GDM1 (cell line): ENCODE data around the gene PKN1.
A peak's percentile ranks its signal among the peaks of the same experiment; 100 is the strongest.
"Not testable (repeated sequence)": the region's sequence is repeated elsewhere in the genome, so short reads cannot be mapped to it uniquely, and the experiment has no call there.

ENCODE experiments used
- DNase-seq: peaks from one replicate; lab custom pipeline; 2025; lab: John Stamatoyannopoulos, UW

The PKN1 gene

GRCh38 chr19:14487370-14488125, 54.4 kb downstream of the PKN1 start:
- no peak for DNase-seq

GRCh38 chr19:14492756-14493337, 59.7 kb downstream of the PKN1 start:
- no peak for DNase-seq

GRCh38 chr19:14494411-14494810, 61.3 kb downstream of the PKN1 start:
- DNase-seq: no peak

GRCh38 chr19:14494910-14495671, 62.0 kb downstream of the PKN1 start:
- no peak for DNase-seq

- DNase-seq: no peak
These were observed 62.5 kb downstream of the PKN1 start for GRCh38 chr19:14495672-14496028.

GRCh38 chr19:14496029-14496833, 63.1 kb downstream of the PKN1 start, which contains the start of gene GIPC1:
Gene GIPC1 (minus strand): TSS chr19:14496127. CDS start chr19:14482976, 13,151 bp downstream.
- DNase-seq: peak; percentile 92

- DNase-seq: no peak
These were observed 63.7 kb downstream of the PKN1 start for GRCh38 chr19:14496834-14497227.

- DNase-seq: no peak
These were observed 64.3 kb downstream of the PKN1 start for GRCh38 chr19:14497228-14497921.

GRCh38 chr19:14502334-14503092, 69.4 kb downstream of the PKN1 start:
- no peak for DNase-seq

- DNase-seq: no peak
These were observed 70.2 kb downstream of the PKN1 start for GRCh38 chr19:14503285-14503684.

GRCh38 chr19:14504575-14504974, 71.5 kb downstream of the PKN1 start:
- DNase-seq: not testable (repeated sequence)

- peak; percentile 39 for DNase-seq
These were observed 72.6 kb downstream of the PKN1 start for GRCh38 chr19:14505488-14506239.

GRCh38 chr19:14507704-14508542, 74.8 kb downstream of the PKN1 start:
- DNase-seq: no peak

- no peak for DNase-seq
These were observed 77.5 kb downstream of the PKN1 start for GRCh38 chr19:14510311-14511228.

- no peak for DNase-seq
These were observed 78.1 kb downstream of the PKN1 start for GRCh38 chr19:14511229-14511593.

- DNase-seq: no peak
These were observed 79.4 kb downstream of the PKN1 start for GRCh38 chr19:14512406-14512961.

GRCh38 chr19:14514215-14514863, 81.2 kb downstream of the PKN1 start:
- DNase-seq: no peak
